ENCODE measurements around the gene ZG16B. TPM values are rescaled to one million over a fixed set of nuclear protein-coding genes. Genes with fewer than 3 reads are reported as not detected.

ZG16B gene
- total RNA-seq, 3 donors from 2014 or later = 6.8 to 40.7 (median 24.3) TPM

DNA sequence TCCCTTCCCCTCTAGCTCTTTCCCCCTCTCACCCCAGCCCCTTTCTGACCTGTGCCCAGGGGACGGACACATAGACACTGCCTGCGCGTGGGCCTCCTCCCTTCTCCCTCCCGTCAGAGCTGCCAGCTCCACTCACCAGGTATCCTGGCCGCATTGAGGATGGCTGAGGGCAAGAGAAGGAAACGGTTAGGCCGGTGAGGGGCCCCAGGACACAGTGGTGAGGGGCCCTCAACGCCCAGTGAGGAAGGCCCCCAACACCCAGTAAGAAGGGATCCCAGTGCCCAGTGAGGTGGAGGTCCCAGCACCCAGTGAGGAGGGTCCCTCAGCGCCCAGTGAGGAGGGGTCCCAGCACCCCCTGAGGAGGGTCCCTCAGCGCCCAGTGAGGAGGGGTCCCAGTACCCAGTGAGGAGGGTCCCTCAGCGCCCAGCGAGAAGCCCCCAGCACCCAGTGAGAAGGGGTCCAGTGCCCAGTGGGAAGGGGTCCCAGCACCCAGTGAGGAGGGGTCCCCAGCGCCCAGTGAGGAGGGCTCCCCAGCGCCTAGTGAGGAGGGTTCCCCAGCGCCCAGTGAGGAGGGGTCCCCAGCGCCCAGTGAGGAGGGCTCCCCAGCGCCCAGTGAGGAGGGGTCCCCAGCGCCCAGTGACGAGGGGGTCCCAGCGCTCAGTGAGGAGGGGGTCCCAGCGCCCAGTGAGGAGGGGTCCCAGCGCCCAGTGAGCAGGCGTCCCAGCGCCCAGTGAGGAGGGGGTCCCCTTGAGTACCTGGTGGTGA, 26.8 kb downstream of the ZG16B start:
- Histone ChIP-seq H3K9me3 (peaks cover 7% of the 10 kb centered on the region), H3K4me1 (ENCODE audit: low read depth) (peaks cover 5% of the 10 kb centered on the region), H3K4me3 (no peak overlapping the region), H3K36me3 (ENCODE audit: low read depth) (no peaks in the 10 kb centered on the region)
- ATAC-seq (no peak), DNase-seq (peak in 1 of 3 donors; percentile 24)
- no peak for TF ChIP-seq CTCF (IDR thresholded peaks at IDR 0.05)
- intact Hi-C loops (cut with DNase I, micrococcal nuclease) = no loop called here

- Histone ChIP-seq H3K4me1 (ENCODE audit: low read depth) (peaks cover 5% of the 10 kb centered on the region), H3K4me3 (no peak within 1 kb of the TSS), H3K9me3 (peaks cover 7% of the 10 kb centered on the region), H3K36me3 (ENCODE audit: low read depth) (no peaks in the 10 kb centered on the region)
- TF ChIP-seq CTCF (IDR thresholded peaks at IDR 0.05) = no peak
- ATAC-seq = peak; percentile 72
- intact Hi-C loops (cut with DNase I, micrococcal nuclease) = no loop called here
- DNase-seq = peak; percentile 51 to 79 (median 77)
Measured at GRCh38 chr16:2857451-2858244, 27.5 kb downstream of the ZG16B start, which contains the start of gene PRSS22. TSS of gene PRSS22 (minus strand) at chr16:2858170. CDS start at chr16:2858104, 66 bp downstream.

DNA sequence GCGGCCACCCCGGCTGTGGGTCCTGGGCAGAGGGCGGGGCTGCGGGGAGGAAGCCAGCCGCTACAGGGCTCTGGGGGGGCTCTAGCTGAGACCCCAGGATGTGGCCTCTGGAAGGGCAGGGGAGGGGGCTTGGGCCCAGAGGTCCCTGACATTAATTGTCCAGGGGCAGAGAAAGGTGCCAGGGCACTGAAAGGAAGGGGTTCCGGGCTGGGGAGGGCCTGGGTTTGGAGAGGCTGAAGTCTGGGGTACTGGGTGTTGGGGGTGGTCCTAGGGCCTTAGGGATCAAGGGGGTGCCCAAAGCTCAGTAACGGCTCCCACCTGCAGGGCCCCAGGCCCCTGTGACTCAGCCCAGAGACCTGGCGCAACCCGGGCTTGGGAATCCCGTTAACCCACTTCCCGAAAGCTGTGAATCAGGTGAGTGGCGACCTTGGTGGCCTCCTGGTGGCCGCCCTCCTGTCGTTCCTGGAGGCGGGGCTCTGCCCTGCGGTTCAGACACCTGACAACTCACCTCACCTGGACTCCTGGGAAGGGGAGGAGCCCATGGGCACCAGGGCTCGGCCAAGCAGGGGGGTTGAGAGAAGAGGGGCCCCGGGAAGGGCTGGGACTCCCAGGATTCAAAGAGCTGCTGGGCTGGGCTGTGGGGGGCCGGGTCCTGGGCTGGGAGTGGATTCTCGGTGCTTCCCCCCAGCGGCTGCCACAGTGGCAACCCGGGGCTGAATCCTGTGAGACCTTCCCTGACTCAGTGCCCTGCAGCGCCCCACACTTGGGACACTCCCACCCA, 28.3 kb downstream of the ZG16B start:
- H3K4me1 ChIP-seq (ENCODE audit: low read depth) = peaks cover 5% of the 10 kb centered on the region
- peak; percentile 91 for ATAC-seq
- DNase-seq = peak; percentile 82 to 92 (median 88)
- no peak for TF ChIP-seq CTCF (IDR thresholded peaks at IDR 0.05)
- H3K9me3 ChIP-seq = peaks cover 7% of the 10 kb centered on the region
- H3K36me3 ChIP-seq (ENCODE audit: low read depth) = no peaks in the 10 kb centered on the region
- intact Hi-C loops (cut with DNase I, micrococcal nuclease) = no loop called here
- H3K4me3 ChIP-seq = no peak overlapping the region

GRCh38 chr16:2859686-2860265, 29.7 kb downstream of the ZG16B start:
- peak in 1 of 3 donors; percentile 25 for DNase-seq
- TF ChIP-seq CTCF (IDR thresholded peaks at IDR 0.05) = no peak
- ATAC-seq = no peak
- Histone ChIP-seq H3K4me3 (no peak overlapping the region), H3K36me3 (ENCODE audit: low read depth) (no peaks in the 10 kb centered on the region), H3K9me3 (peaks cover 4% of the 10 kb centered on the region), H3K4me1 (ENCODE audit: low read depth) (peaks cover 5% of the 10 kb centered on the region)
- intact Hi-C loops (cut with DNase I, micrococcal nuclease) = no loop called here
